Measurements from ENCODE around the gene NEURL3.

NEURL3 gene

GRCh38 chr2:96539215-96539920, 34.2 kb upstream of the NEURL3 start:
- DNase-seq: no peak

GRCh38 chr2:96538487-96539214, 33.5 kb upstream of the NEURL3 start:
- no peak for DNase-seq

- DNase-seq: no peak
Observed at GRCh38 chr2:96537734-96538486, 32.8 kb upstream of the NEURL3 start.

GRCh38 chr2:96537066-96537733, 32.0 kb upstream of the NEURL3 start:
- DNase-seq: peak; percentile 79

- DNase-seq: peak; percentile 89
Observed at GRCh38 chr2:96536445-96537065, 31.4 kb upstream of the NEURL3 start, which contains the start of gene ARID5A. TSS of gene ARID5A (plus strand) at chr2:96536752. CDS start at chr2:96536827, 75 bp downstream.

GRCh38 chr2:96535331-96535730, 30.2 kb upstream of the NEURL3 start:
- DNase-seq: no peak

GRCh38 chr2:96534701-96535181, 29.6 kb upstream of the NEURL3 start:
- DNase-seq: no peak

- DNase-seq: no peak
Observed at GRCh38 chr2:96534141-96534540, 29.0 kb upstream of the NEURL3 start.

- DNase-seq: peak; percentile 61
Observed at GRCh38 chr2:96533292-96534073, 28.3 kb upstream of the NEURL3 start.

GRCh38 chr2:96532641-96533291, 27.6 kb upstream of the NEURL3 start:
- DNase-seq: no peak

GRCh38 chr2:96531872-96532505, 26.8 kb upstream of the NEURL3 start:
- peak; percentile 99 for DNase-seq

GRCh38 chr2:96531366-96531765, 26.2 kb upstream of the NEURL3 start:
- DNase-seq: no peak

GRCh38 chr2:96530474-96531357, 25.6 kb upstream of the NEURL3 start:
- DNase-seq: peak; percentile 31

GRCh38 chr2:96530144-96530430, 24.9 kb upstream of the NEURL3 start:
- DNase-seq: no peak

- DNase-seq: no peak
Observed at GRCh38 chr2:96529376-96530143, 24.4 kb upstream of the NEURL3 start.

- DNase-seq: no peak
Observed at GRCh38 chr2:96528700-96529375, 23.7 kb upstream of the NEURL3 start.

- DNase-seq: peak; percentile 14
Observed at GRCh38 chr2:96528006-96528699, 23.0 kb upstream of the NEURL3 start.

Measured in EL (cell line).